Epithelial cell of proximal tubule (primary cell): ENCODE data around the gene QRSL1. TPM values are rescaled to one million over a fixed set of nuclear protein-coding genes. Genes with fewer than 3 reads are reported as not detected.

Experiments used
- DNase-seq: peaks from one replicate; pipeline ENCODE4 v3.0.0-alpha.2; 2011; ENCODE audit warnings: low read depth
- H3K4me3 ChIP-seq: 2 replicates; pipeline ENCODE4 v1.5.1; 2011; ENCODE audit warnings: low read depth, mild to moderate bottlenecking, low read length
- CTCF ChIP-seq: conservative IDR thresholded peaks from 2 replicates; pipeline ENCODE4 v1.5.1; 2012; ENCODE audit warnings: low read depth, mild to moderate bottlenecking, low read length
- total RNA-seq: library from RNA; depleted of rRNA; stranded (reverse); fragments of >200 nt; gene quantifications from 2 replicates; pipeline ENCODE4 v1.2.3, GENCODE V29; 2015

Gene QRSL1
- total RNA-seq, 1 donor from 2014 or later, result 6.9 TPM

GRCh38 chr6:106614592-106615257 lies 14.7 kb upstream of the QRSL1 start:
- no peak for DNase-seq
- no peak for TF ChIP-seq CTCF
- H3K4me3 ChIP-seq, result no peak overlapping the region

GRCh38 chr6:106617302-106617701 lies 12.1 kb upstream of the QRSL1 start:
- TF ChIP-seq CTCF, result no peak
- H3K4me3 ChIP-seq, result no peak overlapping the region
- no peak for DNase-seq

- no peak for TF ChIP-seq CTCF
- H3K4me3 ChIP-seq, result no peak overlapping the region
- DNase-seq, result no peak
Measured at GRCh38 chr6:106617857-106618256, 11.5 kb upstream of the QRSL1 start.

- TF ChIP-seq CTCF, result no peak
- no peak for DNase-seq
- no peak overlapping the region for H3K4me3 ChIP-seq
Measured at GRCh38 chr6:106618324-106618723, 11.1 kb upstream of the QRSL1 start.

GRCh38 chr6:106619223-106619622 lies 10.2 kb upstream of the QRSL1 start:
- TF ChIP-seq CTCF, result no peak
- H3K4me3 ChIP-seq, result no peak overlapping the region
- DNase-seq, result no peak

GRCh38 chr6:106620931-106621672 lies 8.3 kb upstream of the QRSL1 start:
- TF ChIP-seq CTCF, result no peak
- no peak for DNase-seq

More at GRCh38 chr6:106620931-106621672, 8.3 kb upstream of the QRSL1 start:
- no peak overlapping the region for H3K4me3 ChIP-seq
